ENCODE measurements around the gene STK24.

STK24 gene

GRCh38 chr13:98433654-98434053 lies 143.3 kb downstream of the STK24 start:
- no peak overlapping the region for H2BK5ac ChIP-seq (ENCODE audit: low read depth, low read length, poor library complexity)
- no peak overlapping the region for H3K14ac ChIP-seq (ENCODE audit: low read length)
- H3K9me3 ChIP-seq (ENCODE audit: insufficient read depth, low read depth, low read length): peaks cover 4% of the 10 kb centered on the region
- H2AK5ac ChIP-seq (ENCODE audit: low read length): no peak overlapping the region
- H3K4ac ChIP-seq (ENCODE audit: low read depth, low read length): no peak overlapping the region
- no CpG with 5 or more reads among the region's 10 CpGs for WGBS (ENCODE audit: extremely low coverage, insufficient coverage, insufficient read length)
- no peak overlapping the region for H3K27ac ChIP-seq (ENCODE audit: low read depth, low read length)
- H3K9ac ChIP-seq (ENCODE audit: low read length): no peak overlapping the region
- no peak overlapping the region for H4K91ac ChIP-seq (ENCODE audit: low read depth, low read length)
- peaks cover 23 to 38% of the 10 kb centered on the region in 2 experiments for H3K36me3 ChIP-seq (ENCODE audit: control insufficient read depth in 1 of 2, insufficient read depth in 2 of 2, low read length in 2 of 2)
- no peak overlapping the region for H3K4me3 ChIP-seq (ENCODE audit: low read depth, low read length)
- H4K12ac ChIP-seq (ENCODE audit: low read depth, low read length): no peak overlapping the region
- no peak overlapping the region for H3K4me2 ChIP-seq (ENCODE audit: low read length)
- H2BK12ac ChIP-seq (ENCODE audit: low read length): no peak overlapping the region
- H3K79me1 ChIP-seq (ENCODE audit: low read length): no peaks in the 10 kb centered on the region
- no peak overlapping the region for H3K18ac ChIP-seq (ENCODE audit: low read length)
- DNase-seq: no peak
- H3K23ac ChIP-seq (ENCODE audit: low read length): no peak overlapping the region
- no peak overlapping the region for H4K8ac ChIP-seq (ENCODE audit: low read depth, low read length)
- no peaks in the 10 kb centered on the region for H3K79me2 ChIP-seq (ENCODE audit: control insufficient read depth, insufficient read depth, low read length, poor library complexity)
- no peak overlapping the region for H2AFZ ChIP-seq (ENCODE audit: insufficient read depth, low read length, poor library complexity)
- H3K27me3 ChIP-seq (ENCODE audit: insufficient read depth, low read length): no peaks in the 10 kb centered on the region
- H3K4me1 ChIP-seq (ENCODE audit: control insufficient read depth in 1 of 2, insufficient read depth in 2 of 2, low read length in 2 of 2): peaks cover 0 to 4% of the 10 kb centered on the region in 2 experiments
- no peak overlapping the region for H2BK120ac ChIP-seq (ENCODE audit: insufficient read depth, low read length, poor library complexity)

- no peak overlapping the region for H3K9ac ChIP-seq (ENCODE audit: low read length)
- no peak overlapping the region for H2BK120ac ChIP-seq (ENCODE audit: insufficient read depth, low read length, poor library complexity)
- H4K12ac ChIP-seq (ENCODE audit: low read depth, low read length): no peak overlapping the region
- no peak overlapping the region for H3K4me3 ChIP-seq (ENCODE audit: low read depth, low read length)
- H2AFZ ChIP-seq (ENCODE audit: insufficient read depth, low read length, poor library complexity): no peak overlapping the region
- WGBS (ENCODE audit: extremely low coverage, insufficient coverage, insufficient read length): no CpG with 5 or more reads among the region's 11 CpGs
- peaks cover 0 to 4% of the 10 kb centered on the region in 2 experiments for H3K4me1 ChIP-seq (ENCODE audit: control insufficient read depth in 1 of 2, insufficient read depth in 2 of 2, low read length in 2 of 2)
- H3K36me3 ChIP-seq (ENCODE audit: control insufficient read depth in 1 of 2, insufficient read depth in 2 of 2, low read length in 2 of 2): peaks cover 26 to 43% of the 10 kb centered on the region in 2 experiments
- no peak for DNase-seq
- H2BK12ac ChIP-seq (ENCODE audit: low read length): no peak overlapping the region
- no peak overlapping the region for H3K18ac ChIP-seq (ENCODE audit: low read length)
- no peak overlapping the region for H4K91ac ChIP-seq (ENCODE audit: low read depth, low read length)
- H3K23ac ChIP-seq (ENCODE audit: low read length): no peak overlapping the region
- H4K8ac ChIP-seq (ENCODE audit: low read depth, low read length): no peak overlapping the region
- no peak overlapping the region for H2AK5ac ChIP-seq (ENCODE audit: low read length)
- no peaks in the 10 kb centered on the region for H3K27me3 ChIP-seq (ENCODE audit: insufficient read depth, low read length)
- H3K9me3 ChIP-seq (ENCODE audit: insufficient read depth, low read depth, low read length): peaks cover 4% of the 10 kb centered on the region
- H3K27ac ChIP-seq (ENCODE audit: low read depth, low read length): no peak overlapping the region
- no peak overlapping the region for H2BK5ac ChIP-seq (ENCODE audit: low read depth, low read length, poor library complexity)
- H3K79me1 ChIP-seq (ENCODE audit: low read length): no peaks in the 10 kb centered on the region
- no peak overlapping the region for H3K14ac ChIP-seq (ENCODE audit: low read length)
- H3K79me2 ChIP-seq (ENCODE audit: control insufficient read depth, insufficient read depth, low read length, poor library complexity): no peaks in the 10 kb centered on the region
- no peak overlapping the region for H3K4me2 ChIP-seq (ENCODE audit: low read length)
- H3K4ac ChIP-seq (ENCODE audit: low read depth, low read length): no peak overlapping the region
These were observed 144.3 kb downstream of the STK24 start for GRCh38 chr13:98432638-98433037.

GRCh38 chr13:98429977-98430736 lies 146.8 kb downstream of the STK24 start:
- H3K79me1 ChIP-seq (ENCODE audit: low read length): no peaks in the 10 kb centered on the region
- H3K79me2 ChIP-seq (ENCODE audit: control insufficient read depth, insufficient read depth, low read length, poor library complexity): no peaks in the 10 kb centered on the region
- no CpG with 5 or more reads among the region's 11 CpGs for WGBS (ENCODE audit: extremely low coverage, insufficient coverage, insufficient read length)
- H3K4me3 ChIP-seq (ENCODE audit: low read depth, low read length): no peak overlapping the region
- H3K27ac ChIP-seq (ENCODE audit: low read depth, low read length): no peak overlapping the region
- H4K12ac ChIP-seq (ENCODE audit: low read depth, low read length): no peak overlapping the region
- no peak overlapping the region for H3K18ac ChIP-seq (ENCODE audit: low read length)
- H3K27me3 ChIP-seq (ENCODE audit: insufficient read depth, low read length): no peaks in the 10 kb centered on the region
- no peak overlapping the region for H2BK120ac ChIP-seq (ENCODE audit: insufficient read depth, low read length, poor library complexity)
- no peak overlapping the region for H3K23ac ChIP-seq (ENCODE audit: low read length)
- peaks cover 4% of the 10 kb centered on the region for H3K9me3 ChIP-seq (ENCODE audit: insufficient read depth, low read depth, low read length)
- H2BK5ac ChIP-seq (ENCODE audit: low read depth, low read length, poor library complexity): no peak overlapping the region
- H3K4me1 ChIP-seq (ENCODE audit: control insufficient read depth in 1 of 2, insufficient read depth in 2 of 2, low read length in 2 of 2): peaks cover 0 to 4% of the 10 kb centered on the region in 2 experiments
- H4K8ac ChIP-seq (ENCODE audit: low read depth, low read length): no peak overlapping the region
- H3K4me2 ChIP-seq (ENCODE audit: low read length): no peak overlapping the region
- H3K4ac ChIP-seq (ENCODE audit: low read depth, low read length): no peak overlapping the region
- H4K91ac ChIP-seq (ENCODE audit: low read depth, low read length): no peak overlapping the region
- H2AFZ ChIP-seq (ENCODE audit: insufficient read depth, low read length, poor library complexity): no peak overlapping the region
- peaks cover 17 to 43% of the 10 kb centered on the region in 2 experiments for H3K36me3 ChIP-seq (ENCODE audit: control insufficient read depth in 1 of 2, insufficient read depth in 2 of 2, low read length in 2 of 2)
- no peak overlapping the region for H3K14ac ChIP-seq (ENCODE audit: low read length)
- no peak overlapping the region for H2AK5ac ChIP-seq (ENCODE audit: low read length)
- no peak overlapping the region for H2BK12ac ChIP-seq (ENCODE audit: low read length)
- DNase-seq: no peak
- no peak overlapping the region for H3K9ac ChIP-seq (ENCODE audit: low read length)

- H3K27ac ChIP-seq (ENCODE audit: low read depth, low read length): no peak overlapping the region
- no peak overlapping the region for H3K4me2 ChIP-seq (ENCODE audit: low read length)
- no peak overlapping the region for H2BK12ac ChIP-seq (ENCODE audit: low read length)
- no peak overlapping the region for H2AK5ac ChIP-seq (ENCODE audit: low read length)
- H3K4me1 ChIP-seq (ENCODE audit: control insufficient read depth in 1 of 2, insufficient read depth in 2 of 2, low read length in 2 of 2): peaks cover 0 to 4% of the 10 kb centered on the region in 2 experiments
- no CpG with 5 or more reads among the region's 7 CpGs for WGBS (ENCODE audit: extremely low coverage, insufficient coverage, insufficient read length)
- no peak overlapping the region for H3K9ac ChIP-seq (ENCODE audit: low read length)
- H3K4me3 ChIP-seq (ENCODE audit: low read depth, low read length): no peak overlapping the region
- peaks cover 4% of the 10 kb centered on the region for H3K9me3 ChIP-seq (ENCODE audit: insufficient read depth, low read depth, low read length)
- H3K4ac ChIP-seq (ENCODE audit: low read depth, low read length): no peak overlapping the region
- no peaks in the 10 kb centered on the region for H3K27me3 ChIP-seq (ENCODE audit: insufficient read depth, low read length)
- H4K91ac ChIP-seq (ENCODE audit: low read depth, low read length): no peak overlapping the region
- no peak overlapping the region for H3K18ac ChIP-seq (ENCODE audit: low read length)
- no peak overlapping the region for H2BK5ac ChIP-seq (ENCODE audit: low read depth, low read length, poor library complexity)
- no peak overlapping the region for H2AFZ ChIP-seq (ENCODE audit: insufficient read depth, low read length, poor library complexity)
- DNase-seq: no peak
- no peaks in the 10 kb centered on the region for H3K79me1 ChIP-seq (ENCODE audit: low read length)
- no peak overlapping the region for H4K12ac ChIP-seq (ENCODE audit: low read depth, low read length)
- H3K14ac ChIP-seq (ENCODE audit: low read length): no peak overlapping the region
- H3K36me3 ChIP-seq (ENCODE audit: control insufficient read depth in 1 of 2, insufficient read depth in 2 of 2, low read length in 2 of 2): peaks cover 19 to 44% of the 10 kb centered on the region in 2 experiments
- no peaks in the 10 kb centered on the region for H3K79me2 ChIP-seq (ENCODE audit: control insufficient read depth, insufficient read depth, low read length, poor library complexity)
- H3K23ac ChIP-seq (ENCODE audit: low read length): no peak overlapping the region
- H4K8ac ChIP-seq (ENCODE audit: low read depth, low read length): no peak overlapping the region
- H2BK120ac ChIP-seq (ENCODE audit: insufficient read depth, low read length, poor library complexity): no peak overlapping the region
These were observed 147.4 kb downstream of the STK24 start for GRCh38 chr13:98429531-98429930.
